Measurements from ENCODE around the gene KIF3C.
"Not testable (repeated sequence)": the region's sequence is repeated elsewhere in the genome, so short reads cannot be mapped to it uniquely, and the experiment has no call there.

Gene KIF3C

GRCh38 chr2:25998816-25999383, 16.6 kb upstream of the KIF3C start:
- not testable (repeated sequence) for DNase-seq

- no peak for DNase-seq
Measured at GRCh38 chr2:25996844-25997243, 14.5 kb upstream of the KIF3C start.

- DNase-seq, result no peak
Measured at GRCh38 chr2:25994509-25994908, 12.2 kb upstream of the KIF3C start.

DNA sequence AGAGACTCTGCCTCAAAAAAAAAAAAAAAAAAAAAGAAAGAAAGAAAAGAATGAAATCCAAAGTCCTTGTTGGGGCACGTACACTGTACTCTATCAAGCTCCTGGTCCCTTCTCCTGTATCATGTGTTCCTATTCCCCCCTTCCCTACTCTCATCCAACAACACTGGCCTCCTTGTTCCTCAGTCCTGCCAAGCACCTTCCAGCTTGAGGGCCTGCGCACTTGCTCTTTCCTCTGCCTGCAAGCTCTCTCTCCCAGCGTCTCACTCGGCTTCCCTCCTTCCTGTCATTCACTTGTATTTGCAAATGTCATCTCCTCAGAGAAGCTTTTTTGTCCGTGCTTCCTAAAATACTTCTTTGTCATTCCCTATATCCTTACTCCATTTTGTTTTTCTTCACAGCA, 10.8 kb upstream of the KIF3C start:
- DNase-seq, result no peak

GRCh38 chr2:25992556-25992955, 10.3 kb upstream of the KIF3C start:
- DNase-seq, result no peak

GRCh38 chr2:25991965-25992364, 9.7 kb upstream of the KIF3C start:
- DNase-seq, result no peak

DNA sequence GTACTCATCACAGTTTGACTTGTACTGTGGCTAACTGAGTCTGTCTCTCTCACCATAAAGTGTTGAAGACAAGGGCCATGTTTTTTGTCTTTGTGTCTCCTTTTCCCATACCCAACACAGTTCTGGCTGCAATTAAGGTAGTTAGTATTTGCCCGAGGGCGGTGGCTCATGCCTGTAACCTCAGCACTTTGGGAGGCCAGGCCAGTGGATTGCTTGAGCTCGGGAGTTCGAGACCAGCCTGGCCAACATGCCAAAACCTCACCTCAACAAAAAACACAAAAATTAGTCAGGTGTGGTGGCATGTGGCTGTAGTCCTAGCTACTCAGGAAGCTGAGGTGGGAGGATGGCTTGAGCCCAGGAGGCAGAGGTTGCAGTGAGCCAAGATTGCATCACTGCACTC, 6.9 kb upstream of the KIF3C start:
- no peak for DNase-seq

- DNase-seq, result no peak
Measured at GRCh38 chr2:25988134-25988533, 5.8 kb upstream of the KIF3C start.

DNA sequence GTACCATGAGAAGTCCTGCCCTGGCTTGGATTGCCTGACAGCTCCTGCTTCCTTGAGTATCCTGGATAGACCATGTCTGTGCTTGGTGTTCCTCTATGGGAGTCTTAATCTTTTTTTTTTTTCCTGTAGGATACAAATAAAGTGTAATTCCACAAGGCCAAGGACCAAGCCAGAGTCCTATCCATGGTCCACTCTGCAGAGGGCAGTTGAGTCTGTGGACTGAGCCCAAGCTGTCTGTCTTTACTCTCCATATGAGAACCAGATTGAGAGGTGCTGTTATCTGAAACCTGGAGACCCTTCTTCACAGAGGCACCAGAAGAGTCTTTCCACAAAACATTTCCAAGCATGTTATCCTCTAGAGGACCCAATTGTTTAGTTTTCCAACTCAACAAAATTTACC, 1.4 kb upstream of the KIF3C start:
- DNase-seq, result no peak

DNA sequence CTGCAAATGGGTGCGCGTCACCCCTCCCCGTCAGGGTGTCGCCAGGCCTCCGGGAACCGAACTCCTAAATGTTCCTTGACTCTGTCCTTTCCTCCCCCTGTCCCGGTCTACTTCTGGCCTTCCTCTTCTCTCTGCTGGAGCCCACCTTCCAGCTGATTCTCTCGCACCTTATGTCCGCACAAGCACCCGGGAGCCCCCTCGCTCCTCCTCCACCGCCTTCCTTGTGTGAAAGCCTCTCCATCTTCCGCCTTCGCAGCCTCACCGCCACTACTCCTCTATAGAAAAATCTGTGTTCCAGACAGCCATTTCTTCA, 627 bp upstream of the KIF3C start:
- no peak for DNase-seq

DNA sequence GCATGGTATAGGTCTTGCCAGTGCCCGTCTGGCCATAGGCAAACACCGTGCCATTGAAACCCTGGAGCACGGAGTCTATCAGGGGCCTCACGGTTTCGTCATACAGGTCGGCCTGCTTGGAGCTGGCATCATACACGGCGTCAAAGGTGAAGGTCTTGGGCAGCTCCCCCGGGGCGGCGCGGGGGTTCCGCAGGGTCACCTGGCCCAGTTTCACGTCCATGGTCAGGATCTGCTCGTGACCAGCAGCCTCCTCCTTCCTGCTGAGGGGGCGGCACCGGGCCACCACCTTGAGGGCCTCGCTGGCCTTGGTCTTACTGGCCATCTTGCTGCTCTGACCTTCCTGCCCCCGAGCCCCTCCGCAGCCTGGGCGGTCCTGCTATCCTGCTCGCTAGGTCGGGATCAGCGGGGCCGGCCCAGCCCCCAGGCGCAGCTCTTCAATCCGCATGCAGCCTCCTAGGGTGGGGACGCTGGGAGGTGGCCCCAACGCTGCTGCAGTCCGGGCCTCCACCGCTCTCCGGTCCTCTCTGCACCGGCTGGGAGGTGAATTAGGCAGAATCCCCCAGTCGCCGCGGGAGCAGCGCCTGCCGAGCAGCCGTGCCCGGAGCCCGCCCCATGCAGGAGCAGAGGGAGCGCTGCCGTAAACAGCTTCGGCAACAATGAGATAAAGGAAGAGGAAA, 563 bp downstream of the KIF3C start:
- no peak for DNase-seq

GRCh38 chr2:25980951-25981350, 1.3 kb downstream of the KIF3C start:
- DNase-seq, result no peak

GRCh38 chr2:25980076-25980887, 2.0 kb downstream of the KIF3C start:
- DNase-seq, result no peak

GRCh38 chr2:25979001-25979400, 3.3 kb downstream of the KIF3C start:
- no peak for DNase-seq

GRCh38 chr2:25977768-25978167, 4.5 kb downstream of the KIF3C start:
- no peak for DNase-seq

GRCh38 chr2:25976983-25977741, 5.1 kb downstream of the KIF3C start:
- no peak for DNase-seq

GRCh38 chr2:25972049-25972823, 10.1 kb downstream of the KIF3C start:
- DNase-seq, result no peak

- DNase-seq, result no peak
Measured at GRCh38 chr2:25971596-25971995, 10.7 kb downstream of the KIF3C start.

GRCh38 chr2:25966531-25967270, 15.6 kb downstream of the KIF3C start:
- no peak for DNase-seq

- no peak for DNase-seq
Measured at GRCh38 chr2:25964891-25965290, 17.4 kb downstream of the KIF3C start.

- peak; percentile 78 for DNase-seq
Measured at GRCh38 chr2:25960920-25961319, 21.4 kb downstream of the KIF3C start.

DNA sequence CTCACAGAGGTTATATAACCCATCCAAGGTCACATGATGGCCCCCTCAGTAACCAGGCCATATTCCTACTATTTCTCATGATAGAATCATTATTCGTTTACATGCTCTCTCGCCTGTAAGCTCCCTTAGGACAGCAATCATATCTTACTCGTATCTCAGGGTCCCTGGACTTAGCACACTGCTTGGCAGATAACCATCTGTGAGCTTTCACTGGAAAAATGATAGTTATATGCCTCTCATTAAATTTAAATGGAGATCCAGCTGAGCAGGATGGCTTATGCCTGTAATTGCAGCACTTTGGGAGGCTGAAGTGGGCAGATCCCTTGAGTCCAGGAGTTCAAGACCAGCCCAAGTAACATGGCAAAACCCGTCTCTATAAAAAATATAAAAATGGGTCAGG, 21.9 kb downstream of the KIF3C start:
- no peak for DNase-seq

Measured in inflammatory macrophage treated with lipopolysaccharide for 4 hours (primary cell).